H1 (cell line): Measurements from ENCODE around the gene EIF4E1B. TPM values are rescaled to one million over a fixed set of nuclear protein-coding genes. Genes with fewer than 3 reads are reported as not detected.

ENCODE experiments used
- CTCF ChIP-seq, 3 experiments: IDR thresholded peaks; 1 replicate in 2 of 3; 2 replicates in 1 of 3; pipeline versions ENCODE4 v1.5.1 to v1.6.1; 2011; ENCODE audit warnings: low read length in 3 of 3, mild to moderate bottlenecking in 3 of 3, inconsistent platforms in 2 of 3, low read depth in 1 of 3, moderate library complexity in 1 of 3; ENCODE audit not compliant: insufficient read depth in 1 of 3; ENCODE audit errors: control extremely low read depth in 1 of 3
- EP300 ChIP-seq, 2 experiments: IDR thresholded peaks; 1 replicate in 1 of 2; 2 replicates in 1 of 2; pipeline ENCODE4 v1.6.1; 2011 to 2012; ENCODE audit warnings: low read depth in 2 of 2, low read length in 2 of 2, mild to moderate bottlenecking in 2 of 2, borderline replicate concordance in 1 of 2, inconsistent platforms in 1 of 2, moderate library complexity in 1 of 2
- GABPA ChIP-seq: IDR thresholded peaks from 2 replicates; pipeline ENCODE4 v1.6.1; 2011; ENCODE audit warnings: mild to moderate bottlenecking, low read length, moderate library complexity, borderline replicate concordance; ENCODE audit not compliant: insufficient read depth
- ZNF274 ChIP-seq: IDR thresholded peaks from 2 replicates; pipeline ENCODE4 v1.7.0; 2012; ENCODE audit warnings: low read length, borderline replicate concordance; ENCODE audit errors: extremely low read depth
- polyA plus RNA-seq, 7 experiments: library from polyadenylated mRNA; depleted of rRNA in 3 of 7; stranded (reverse) in 5 of 7; unstranded in 2 of 7; fragments of >200 nt in 5 of 7; fragments of 200-250 nt in 2 of 7; gene quantifications; 1 replicate in 5 of 7; 2 replicates in 1 of 7; 4 replicates in 1 of 7; pipeline versions ENCODE4 v1.2.1 to v1.2.3, GENCODE V29; 2011 to 2013; ENCODE audit warnings: missing spikeins in 2 of 7, mixed read lengths in 2 of 7
- total RNA-seq: library from RNA; stranded (reverse); fragmentation: NEBNext Ultra II Directional; extraction: Animal tissue kit (Norgen Biotek cat#: 25700); gene quantifications from 2 replicates; pipeline ENCODE4 v1.2.1, GENCODE V29; 2021

Gene EIF4E1B
- total and polyA plus RNA-seq, 2 of the 8 experiments (the other 6 are each of a cell fraction or from before 2014, with no cell fraction given) = 0.97 to 1.3 TPM

GRCh38 chr5:176694146-176694545, 63.7 kb downstream of the EIF4E1B start (continued):
- TF ChIP-seq CTCF (IDR thresholded peaks at IDR 0.05; ENCODE audit: control extremely low read depth in 1 of 3, insufficient read depth in 1 of 3, low read depth in 1 of 3, low read length in 3 of 3) = no peak
- no peak for TF ChIP-seq ZNF274
- TF ChIP-seq GABPA = no peak
- TF ChIP-seq EP300 (IDR thresholded peaks at IDR 0.05; ENCODE audit: borderline replicate concordance in 1 of 2, low read depth in 2 of 2, low read length in 2 of 2) = no peak
